Sigmoid colon (tissue), 7 donors: ENCODE measurements around the gene SLC29A2. TPM values are rescaled to one million over a fixed set of nuclear protein-coding genes. Genes with fewer than 3 reads are reported as not detected.

Source experiments
- DNase-seq: peaks from one replicate; pipeline ENCODE4 v3.0.0-alpha.2; 2019
- H3K27ac ChIP-seq, 4 donors: fragments of 200-600 bp; sonication (generic); one replicate each; pipeline ENCODE4 v1.5.1; 2016 to 2019; ENCODE audit warnings: mild to moderate bottlenecking in 1 of 4
- H3K27me3 ChIP-seq, 3 donors: fragments of 200-600 bp; sonication (generic); one replicate each; pipeline ENCODE4 v1.5.1; 2019; ENCODE audit warnings: mild to moderate bottlenecking in 1 of 3
- H3K36me3 ChIP-seq, 4 donors: fragments of 200-600 bp; sonication (generic); one replicate each; pipeline ENCODE4 v1.5.1; 2016 to 2019
- H3K4me1 ChIP-seq, 4 donors: fragments of 200-600 bp; sonication (generic); one replicate each; pipeline ENCODE4 v1.5.1; 2017 to 2019
- H3K4me3 ChIP-seq, 4 donors: fragments of 200-600 bp; sonication (generic); one replicate each; pipeline ENCODE4 v1.5.1; 2017 to 2019; ENCODE audit warnings: mild to moderate bottlenecking in 2 of 4, moderate library complexity in 1 of 4
- H3K9me3 ChIP-seq, 4 donors: fragments of 200-600 bp in 3 of 4; sonication (generic) in 3 of 4; one replicate each; pipeline versions ENCODE4 v1.5.1 to v1.6.1; 2013 to 2019
- EP300 ChIP-seq, 4 donors: sonication (generic); formaldehyde crosslinking; IDR thresholded peaks; one replicate each; pipeline ENCODE4 v1.6.1; 2017; ENCODE audit warnings: antibody characterized with exemption in 4 of 4
- POLR2A ChIP-seq, 2 donors: fragments of 450-650 bp; IDR thresholded peaks; one replicate each; pipeline ENCODE4 v1.6.1; 2016; ENCODE audit warnings: antibody characterized with exemption in 2 of 2, mild to moderate bottlenecking in 2 of 2, moderate library complexity in 2 of 2
- POLR2AphosphoS5 ChIP-seq, 4 donors: sonication (generic); formaldehyde crosslinking; IDR thresholded peaks; one replicate each; pipeline ENCODE4 v1.6.1; 2017; ENCODE audit warnings: antibody characterized with exemption in 4 of 4
- WGBS, 2 donors: extraction: QIAGEN DNeasy Blood & Tissue Kit; methylation state at CpG; one replicate each; pipeline ENCODE4 v1.1.7; 2013; 5-methylcytosine and 5-hydroxymethylcytosine counted together
- intact Hi-C: fragments of 100-400 bp; cut with DNase I; formaldehyde crosslinking; loops from one replicate; pipeline ENCODE4 v1.15.1; 2023
- polyA plus RNA-seq, 3 donors: library from polyadenylated mRNA; stranded (reverse); fragments of 200-250 nt; gene quantifications; one replicate each; pipeline ENCODE4 v1.2.3, GENCODE V29; 2013
- total RNA-seq, 4 donors: library from RNA; depleted of rRNA; stranded (reverse); fragments of >200 nt; gene quantifications; one replicate each; pipeline ENCODE4 v1.1.0, GENCODE V29; 2016
- TF ChIP-seq, protein P1 (sequence below), 4 experiments: fragments of 450-650 bp in 3 of 4; fragments of 200-600 bp in 1 of 4; IDR thresholded peaks; one replicate each; pipeline ENCODE4 v1.5.1; 2016 to 2019; ENCODE audit warnings: antibody characterized with exemption in 4 of 4, mild to moderate bottlenecking in 3 of 4, moderate library complexity in 2 of 4
- donor health status: healthy with polysubstance abuse.
- donor health status: Bipolar disorder and iron deficiency.
- donor health status: healthy.

The SLC29A2 gene
- total and polyA plus RNA-seq, 7 donors: 0.41 to 28.0 (median 0.99) TPM

DNA sequence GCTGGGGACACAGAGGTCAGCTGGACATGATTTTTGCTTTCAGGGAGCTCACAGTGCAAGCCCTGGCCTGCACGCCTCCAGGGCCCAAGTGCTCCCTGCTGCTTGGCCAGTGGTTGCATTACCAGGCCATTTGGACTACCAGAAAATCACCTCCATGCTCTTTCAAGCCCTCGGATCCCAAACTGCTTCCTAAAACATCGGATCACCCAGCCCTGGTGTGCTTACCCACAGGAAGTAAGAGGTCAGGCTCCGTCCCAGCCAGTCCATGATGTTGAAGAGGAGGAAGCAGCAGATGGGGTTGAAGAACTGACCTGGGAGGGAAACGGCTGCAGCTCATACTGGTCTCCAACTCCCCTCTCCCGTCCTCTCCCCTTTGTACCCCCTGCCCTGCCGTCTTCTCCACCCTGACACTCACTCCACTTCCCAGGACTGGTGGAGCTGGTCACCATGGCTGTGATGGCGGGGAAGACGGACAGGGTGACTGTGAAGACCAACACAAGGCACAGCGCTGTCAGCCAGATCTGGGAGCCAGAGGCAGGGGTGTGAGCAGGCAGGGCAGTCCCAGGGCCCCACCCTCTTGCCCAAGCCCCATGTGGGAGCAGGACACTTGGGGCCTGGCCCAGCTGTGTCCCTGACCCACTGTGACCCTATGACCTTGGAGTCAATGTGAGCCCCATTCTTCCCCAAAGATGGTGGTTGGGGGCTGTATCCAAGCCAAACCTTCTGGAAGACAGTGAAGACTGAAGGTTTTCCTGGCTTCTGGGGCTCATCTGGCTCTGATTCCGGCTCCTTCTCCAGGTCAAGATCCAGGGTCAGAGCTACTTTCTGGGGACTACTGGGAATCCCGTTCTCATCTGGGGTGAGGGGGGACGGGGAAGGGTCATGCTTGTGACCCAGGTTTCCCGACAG is 5.6 kb downstream of the SLC29A2 start:
- H3K27ac ChIP-seq: no peak overlapping the region
- TF ChIP-seq EP300 (IDR thresholded peaks at IDR 0.05) (no peak), POLR2A (IDR thresholded peaks at IDR 0.05) (no peak), POLR2AphosphoS5 (IDR thresholded peaks at IDR 0.05) (no peak)
- TF ChIP-seq, protein P1, sequence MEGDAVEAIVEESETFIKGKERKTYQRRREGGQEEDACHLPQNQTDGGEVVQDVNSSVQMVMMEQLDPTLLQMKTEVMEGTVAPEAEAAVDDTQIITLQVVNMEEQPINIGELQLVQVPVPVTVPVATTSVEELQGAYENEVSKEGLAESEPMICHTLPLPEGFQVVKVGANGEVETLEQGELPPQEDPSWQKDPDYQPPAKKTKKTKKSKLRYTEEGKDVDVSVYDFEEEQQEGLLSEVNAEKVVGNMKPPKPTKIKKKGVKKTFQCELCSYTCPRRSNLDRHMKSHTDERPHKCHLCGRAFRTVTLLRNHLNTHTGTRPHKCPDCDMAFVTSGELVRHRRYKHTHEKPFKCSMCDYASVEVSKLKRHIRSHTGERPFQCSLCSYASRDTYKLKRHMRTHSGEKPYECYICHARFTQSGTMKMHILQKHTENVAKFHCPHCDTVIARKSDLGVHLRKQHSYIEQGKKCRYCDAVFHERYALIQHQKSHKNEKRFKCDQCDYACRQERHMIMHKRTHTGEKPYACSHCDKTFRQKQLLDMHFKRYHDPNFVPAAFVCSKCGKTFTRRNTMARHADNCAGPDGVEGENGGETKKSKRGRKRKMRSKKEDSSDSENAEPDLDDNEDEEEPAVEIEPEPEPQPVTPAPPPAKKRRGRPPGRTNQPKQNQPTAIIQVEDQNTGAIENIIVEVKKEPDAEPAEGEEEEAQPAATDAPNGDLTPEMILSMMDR (IDR thresholded peaks at IDR 0.05): no peak
- WGBS, 2 donors: 86 to 89% methylated on average over 14 of the region's 14 CpGs
- no peaks in the 10 kb centered on the region for H3K9me3 ChIP-seq
- no peak overlapping the region for H3K4me3 ChIP-seq
- peaks cover 0 to 2% (median under 1%) of the 10 kb centered on the region in 4 donors for H3K4me1 ChIP-seq
- H3K27me3 ChIP-seq: peaks cover 0 to 13% (median 4%) of the 10 kb centered on the region in 3 donors
- intact Hi-C loops: no loop called here
- no peaks in the 10 kb centered on the region for H3K36me3 ChIP-seq
- peak; percentile 42 for DNase-seq

DNA sequence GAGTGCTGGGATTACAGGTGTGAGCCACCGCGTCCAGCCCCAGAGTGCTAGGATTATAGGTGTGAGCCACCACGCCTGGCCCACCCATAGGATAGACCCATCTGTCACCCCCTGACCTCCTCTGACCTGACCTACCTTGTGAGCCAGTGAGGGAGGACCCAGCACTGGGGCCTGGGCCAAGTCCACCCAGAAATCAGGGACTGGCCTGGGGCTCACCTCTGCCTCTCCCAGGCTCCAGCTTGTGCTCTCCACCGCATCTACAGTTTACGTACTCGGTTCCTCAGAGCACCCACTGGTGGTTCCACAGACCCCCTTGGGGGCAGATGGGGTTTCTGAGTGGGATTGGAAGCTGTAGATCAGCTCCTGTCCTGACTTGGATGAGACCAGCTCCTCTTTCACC is 6.4 kb downstream of the SLC29A2 start:
- no peaks in the 10 kb centered on the region for H3K4me1 ChIP-seq
- H3K9me3 ChIP-seq: no peaks in the 10 kb centered on the region
- H3K4me3 ChIP-seq: no peak overlapping the region
- TF ChIP-seq EP300 (IDR thresholded peaks at IDR 0.05) (no peak), POLR2AphosphoS5 (IDR thresholded peaks at IDR 0.05) (no peak), POLR2A (IDR thresholded peaks at IDR 0.05) (no peak)
- TF ChIP-seq, protein P1 (IDR thresholded peaks at IDR 0.05): no peak
- DNase-seq: peak; percentile 24
- WGBS, 2 donors: 94 to 98% methylated on average over 6 of the region's 6 CpGs
- H3K27me3 ChIP-seq: peaks cover 0 to 5% (median 4%) of the 10 kb centered on the region in 3 donors
- no peak overlapping the region for H3K27ac ChIP-seq
- intact Hi-C loops: no loop called here
- no peaks in the 10 kb centered on the region for H3K36me3 ChIP-seq

DNA sequence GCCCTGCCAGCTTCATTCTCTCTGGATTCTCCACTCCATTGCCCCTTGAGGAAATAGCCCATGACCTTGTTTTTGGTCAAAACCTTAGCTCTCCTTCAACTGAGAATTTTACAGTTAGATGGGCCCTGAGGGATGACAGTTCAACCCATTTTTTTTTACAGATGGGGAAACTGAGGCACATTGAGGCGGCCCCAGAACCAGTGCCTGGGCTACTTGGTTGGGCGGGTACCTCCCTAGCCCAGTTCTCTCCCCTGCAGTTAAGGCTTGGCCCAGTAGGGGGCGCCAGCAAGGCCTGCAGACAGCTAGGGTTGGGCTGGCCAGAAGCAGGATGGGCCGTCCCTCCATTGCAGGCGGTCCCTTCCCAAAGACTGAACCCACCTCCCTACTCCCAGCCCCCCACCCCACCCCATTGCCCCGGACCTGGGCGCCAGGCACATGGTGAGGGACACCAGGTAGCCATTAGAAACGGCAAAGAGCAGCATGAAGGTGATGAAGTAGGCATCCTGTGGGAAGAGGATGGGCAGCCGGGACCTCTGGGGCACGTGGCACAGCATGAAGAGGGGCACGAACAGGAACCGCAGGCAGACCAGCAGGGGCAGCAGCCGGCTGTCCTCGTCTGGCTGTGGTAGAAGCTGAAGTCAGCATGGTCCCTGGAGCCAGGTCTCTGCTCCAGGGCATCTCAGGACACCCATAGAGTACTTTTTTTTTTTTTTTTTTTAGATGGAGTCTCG is 7.6 kb downstream of the SLC29A2 start:
- H3K27me3 ChIP-seq: peaks cover 0 to under 1% (median 0%) of the 10 kb centered on the region in 3 donors
- no peaks in the 10 kb centered on the region for H3K9me3 ChIP-seq
- H3K4me3 ChIP-seq: no peak overlapping the region
- no peaks in the 10 kb centered on the region for H3K36me3 ChIP-seq
- TF ChIP-seq EP300 (IDR thresholded peaks at IDR 0.05): no peak
- TF ChIP-seq POLR2AphosphoS5 (IDR thresholded peaks at IDR 0.05): no peak
- TF ChIP-seq, protein P1 (IDR thresholded peaks at IDR 0.05): peak in 1 of 4 experiments; percentile 23
- TF ChIP-seq POLR2A (IDR thresholded peaks at IDR 0.05): no peak
- intact Hi-C loops: no loop called here
- 72 to 81% methylated on average over 15 of the region's 15 CpGs for WGBS, 2 donors
- no peak for DNase-seq
- no peak overlapping the region for H3K27ac ChIP-seq
- H3K4me1 ChIP-seq: no peaks in the 10 kb centered on the region

DNA sequence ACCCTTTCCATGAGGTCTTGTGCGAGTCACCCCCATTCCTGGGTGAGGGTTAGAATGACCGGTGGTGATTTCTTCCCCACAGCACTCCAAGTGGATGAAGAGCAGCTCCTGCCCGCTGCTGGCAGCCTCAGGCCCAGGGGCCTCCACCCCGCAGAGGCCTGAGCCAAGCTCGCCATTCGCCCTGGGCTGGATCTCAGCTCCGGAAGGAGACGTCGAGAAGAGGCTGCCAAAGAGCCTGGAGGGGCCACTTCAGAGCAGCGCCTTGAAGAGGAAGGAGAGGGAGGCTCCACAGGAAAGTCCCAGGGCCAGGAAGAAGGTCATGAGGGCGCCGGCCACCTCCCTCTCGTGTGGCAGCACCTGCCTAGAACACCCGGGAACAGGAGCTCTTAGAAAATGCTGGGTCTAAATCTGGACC is 8.4 kb downstream of the SLC29A2 start:
- H3K4me3 ChIP-seq: no peak overlapping the region
- H3K36me3 ChIP-seq: no peaks in the 10 kb centered on the region
- H3K27me3 ChIP-seq: no peaks in the 10 kb centered on the region
- intact Hi-C loops: no loop called here
- no peak for DNase-seq
- no peaks in the 10 kb centered on the region for H3K4me1 ChIP-seq
- no peak for TF ChIP-seq POLR2AphosphoS5 (IDR thresholded peaks at IDR 0.05)
- TF ChIP-seq, protein P1 (IDR thresholded peaks at IDR 0.05): no peak
- no peak for TF ChIP-seq POLR2A (IDR thresholded peaks at IDR 0.05)
- TF ChIP-seq EP300 (IDR thresholded peaks at IDR 0.05): no peak
- H3K9me3 ChIP-seq: no peaks in the 10 kb centered on the region
- H3K27ac ChIP-seq: no peak overlapping the region
- WGBS, 2 donors: 86 to 92% methylated on average over 14 of the region's 14 CpGs
